GM18867 (cell line): ENCODE data around the gene SKAP1.
"Not testable (repeated sequence)": the region's sequence is repeated elsewhere in the genome, so short reads cannot be mapped to it uniquely, and the experiment has no call there.

Experiments used
- ATAC-seq: cut with Tn5 transposase; IDR thresholded peaks from one replicate; pipeline ENCODE4 v1.9.1; 2021; ENCODE audit warnings: mild to moderate bottlenecking, moderate library complexity; ENCODE audit not compliant: unreplicated experiment

The SKAP1 gene

GRCh38 chr17:48449335-48449734 lies 19.3 kb upstream of the SKAP1 start:
- not testable (repeated sequence) for ATAC-seq

- no peak for ATAC-seq
Measured at GRCh38 chr17:48445248-48445620, 15.2 kb upstream of the SKAP1 start.

GRCh38 chr17:48444516-48445247 lies 14.7 kb upstream of the SKAP1 start:
- no peak for ATAC-seq

DNA sequence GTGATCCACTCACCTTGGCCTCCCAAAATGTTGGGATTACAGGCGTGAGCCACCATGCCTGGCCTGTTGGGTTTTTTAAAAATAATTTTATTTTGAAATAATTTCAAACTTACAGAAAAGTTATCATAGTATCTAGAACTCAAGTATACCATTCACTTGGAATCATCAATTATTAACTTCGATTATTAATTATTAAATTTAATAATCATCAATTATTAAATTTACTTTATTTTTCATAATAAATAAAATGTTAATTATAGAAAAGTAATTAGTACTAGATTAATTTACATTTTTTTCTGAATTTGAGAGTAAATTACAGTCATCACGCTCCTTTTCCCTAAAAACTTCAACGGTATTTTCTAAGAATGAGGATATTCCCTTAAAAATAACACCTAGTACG lies 13.7 kb upstream of the SKAP1 start:
- ATAC-seq = no peak

DNA sequence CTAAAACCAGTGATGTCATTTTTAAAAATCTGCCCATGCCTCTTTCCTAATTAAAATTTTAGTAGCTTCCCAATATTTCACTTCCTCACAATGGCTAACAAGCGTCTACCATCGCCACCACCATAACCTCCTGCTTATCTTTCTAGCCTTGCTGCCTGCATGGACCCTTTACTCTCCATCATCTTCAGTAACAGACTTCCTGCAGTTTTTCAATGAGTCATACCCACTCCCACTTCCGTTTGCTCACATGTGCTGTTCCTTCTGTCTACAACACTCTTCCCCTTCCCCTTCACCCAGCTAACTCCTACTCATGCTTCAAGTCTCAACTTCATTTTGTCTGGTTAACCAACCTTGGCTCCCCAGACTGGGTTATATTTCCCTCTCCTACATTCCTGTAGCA lies 12.8 kb upstream of the SKAP1 start:
- ATAC-seq = no peak

DNA sequence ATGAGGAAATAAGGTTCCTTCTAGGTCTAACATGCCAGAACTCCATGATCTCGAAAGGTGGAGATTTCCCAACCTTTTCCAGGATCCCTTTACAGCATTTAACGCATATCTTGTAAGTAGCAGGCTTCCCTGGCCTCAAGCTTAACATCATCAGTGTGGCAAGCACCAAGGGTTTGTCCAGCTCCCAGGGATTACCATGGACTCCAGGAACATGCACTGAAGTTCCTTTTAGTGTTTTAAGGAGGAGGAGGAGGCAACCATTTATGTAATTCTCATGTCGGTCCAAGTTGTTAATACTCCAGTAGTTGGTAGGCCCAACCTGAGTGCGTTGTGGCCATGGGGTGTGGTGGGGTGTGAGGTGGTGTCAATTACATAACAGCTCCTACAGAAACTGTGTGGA lies 11.8 kb upstream of the SKAP1 start:
- no peak for ATAC-seq

DNA sequence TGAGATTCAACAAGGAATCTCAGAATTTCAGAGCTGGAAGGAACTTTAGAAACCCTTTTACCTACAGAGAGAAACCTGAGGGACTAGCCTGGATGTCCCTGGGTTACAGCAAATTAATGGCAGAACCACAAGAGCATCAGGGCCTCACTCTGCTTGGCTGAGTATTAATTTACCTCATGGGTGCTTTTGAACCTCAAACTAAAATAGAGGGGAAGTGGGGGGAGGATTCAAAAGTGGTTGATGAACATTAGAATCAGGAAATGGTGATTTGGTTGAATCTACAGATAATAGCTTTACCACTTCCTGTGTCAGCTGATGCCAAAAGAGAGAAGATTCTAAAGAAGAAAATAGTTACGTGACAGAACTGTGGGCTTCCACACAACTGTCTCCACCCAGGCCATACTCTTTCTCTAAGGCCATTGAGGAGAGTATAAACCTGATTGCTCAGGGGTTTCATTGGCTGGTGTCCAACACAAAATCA lies 11.3 kb upstream of the SKAP1 start:
- ATAC-seq = peak; percentile 78

DNA sequence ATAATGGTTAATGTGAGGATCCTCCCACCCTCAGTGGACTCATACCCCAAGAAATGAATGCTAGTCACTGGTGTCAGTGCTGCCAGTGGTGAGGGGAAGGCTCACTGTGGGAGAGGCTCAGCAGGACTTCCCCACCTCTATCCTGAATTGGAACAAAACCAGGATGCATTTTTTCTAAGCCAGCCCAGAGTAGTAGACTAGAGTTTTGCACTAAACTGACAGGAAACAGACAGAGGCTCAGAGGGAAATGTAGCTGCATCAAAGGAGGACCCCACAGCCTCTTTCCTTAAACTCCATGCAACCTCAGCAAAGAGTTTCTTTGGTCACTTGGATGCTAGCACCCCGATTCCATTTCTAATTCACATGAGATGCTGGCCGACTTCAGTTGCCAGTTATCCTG lies 10.7 kb upstream of the SKAP1 start:
- ATAC-seq = no peak

DNA sequence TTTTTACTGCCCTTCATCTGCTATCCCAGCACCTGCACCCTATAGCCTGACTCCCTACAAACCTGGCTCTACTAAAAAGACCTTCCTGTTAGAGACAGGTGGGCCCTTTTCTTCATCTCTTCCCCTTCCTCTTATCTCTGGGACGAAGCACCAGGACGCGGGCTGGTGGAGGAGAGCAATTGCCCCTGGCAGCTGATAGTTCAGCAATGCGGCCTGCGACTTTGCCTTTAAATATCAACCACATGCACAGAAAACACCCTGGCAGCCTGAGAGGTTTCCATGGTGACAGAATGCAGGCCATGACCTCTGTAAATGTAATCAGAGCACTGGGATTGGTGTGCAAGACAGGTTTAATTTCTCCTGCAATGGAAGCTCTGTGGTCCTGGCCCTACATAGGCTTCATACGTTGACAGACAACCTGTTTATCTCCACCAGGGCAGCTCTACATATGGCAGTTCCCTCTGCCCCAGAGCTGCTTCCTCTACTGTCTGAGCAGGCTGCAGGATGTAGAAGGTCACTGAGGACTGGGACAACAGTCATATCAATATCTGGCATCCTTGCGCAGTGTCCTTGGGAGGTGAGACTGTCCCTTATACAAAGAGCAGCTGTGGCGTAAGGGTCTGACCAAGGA lies 10.0 kb upstream of the SKAP1 start:
- ATAC-seq = no peak

DNA sequence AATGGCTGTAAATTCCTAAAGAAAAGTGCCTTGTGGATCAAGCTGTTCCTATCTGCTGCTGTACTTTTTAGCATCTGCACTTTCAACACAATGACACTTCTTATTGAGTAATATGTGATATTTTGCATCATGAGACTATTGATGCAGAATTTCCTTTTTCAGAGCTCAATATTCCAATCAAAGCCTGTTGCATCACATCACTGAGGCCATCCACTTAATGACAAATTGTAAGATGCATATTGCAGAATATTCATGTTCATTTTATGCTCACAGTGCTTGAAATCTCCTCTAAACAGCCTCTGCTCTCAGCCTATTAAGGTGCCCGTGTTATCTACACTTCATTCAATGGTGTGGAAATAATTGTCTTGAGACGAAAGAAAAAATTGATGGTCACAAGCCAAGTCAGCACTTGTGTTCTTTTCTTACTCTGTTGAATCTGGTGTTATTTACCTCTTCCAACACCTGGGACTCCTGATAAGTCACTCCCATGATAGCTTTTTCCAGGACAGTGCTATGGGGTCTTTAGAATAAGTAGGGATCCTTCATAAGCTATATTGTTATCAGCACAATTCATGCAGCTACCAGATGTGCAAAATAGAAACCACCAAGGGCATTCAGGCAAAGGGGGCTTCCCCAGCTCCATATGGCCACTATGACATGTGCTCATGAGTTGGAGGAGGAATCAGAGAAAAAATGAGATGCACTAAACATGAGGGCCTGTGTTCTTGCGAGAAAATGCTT lies 9.3 kb upstream of the SKAP1 start:
- ATAC-seq = no peak

- ATAC-seq = no peak
Measured at GRCh38 chr17:48438516-48439061, 8.6 kb upstream of the SKAP1 start.

- no peak for ATAC-seq
Measured at GRCh38 chr17:48433896-48434295, 3.9 kb upstream of the SKAP1 start.

- no peak for ATAC-seq
Measured at GRCh38 chr17:48432820-48433775, 3.1 kb upstream of the SKAP1 start.

DNA sequence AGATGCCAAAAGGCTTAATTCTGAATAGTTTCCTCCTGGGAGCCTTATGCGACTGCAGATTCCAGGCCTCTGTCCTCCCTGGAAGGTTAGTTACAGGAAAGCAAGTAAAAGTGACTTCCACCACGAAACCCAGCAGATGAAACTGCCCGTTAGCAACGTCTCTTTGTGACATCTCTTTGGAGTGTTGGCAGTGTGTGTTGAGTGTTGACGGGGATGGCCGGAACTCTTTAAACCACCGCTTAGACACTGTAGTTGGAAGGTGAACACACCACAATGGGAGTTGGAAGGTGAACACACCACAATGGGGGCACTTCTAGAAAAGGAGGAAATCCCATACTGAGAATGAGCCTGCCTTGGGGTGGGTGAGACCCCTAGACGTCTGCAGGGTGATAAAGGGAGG lies 858 bp downstream of the SKAP1 start:
- ATAC-seq = no peak

GRCh38 chr17:48427598-48427997 lies 2.4 kb downstream of the SKAP1 start:
- no peak for ATAC-seq

GRCh38 chr17:48426761-48427500 lies 3.1 kb downstream of the SKAP1 start:
- no peak for ATAC-seq

GRCh38 chr17:48426019-48426665 lies 3.9 kb downstream of the SKAP1 start:
- no peak for ATAC-seq

GRCh38 chr17:48422060-48422459 lies 8.0 kb downstream of the SKAP1 start:
- ATAC-seq = not testable (repeated sequence)

- ATAC-seq = no peak
Measured at GRCh38 chr17:48420823-48421222, 9.2 kb downstream of the SKAP1 start.
